HepG2 (cell line): ENCODE measurements around the gene CBLN3. TPM values are rescaled to one million over a fixed set of nuclear protein-coding genes. Genes with fewer than 3 reads are reported as not detected.
A peak's percentile ranks its signal among the peaks of the same experiment; 100 is the strongest.

ENCODE experiments used
- ATRX ChIP-seq: sonication (generic); formaldehyde crosslinking; IDR thresholded peaks from 2 replicates; pipeline ENCODE4 v1.4.0; 2020; ENCODE audit warnings: missing genetic modification reagents, borderline replicate concordance
- CEBPG ChIP-seq: IDR thresholded peaks from 2 replicates; pipeline ENCODE4 v1.6.1; 2016
- FOXK1 ChIP-seq: sonication (generic); formaldehyde crosslinking; IDR thresholded peaks from 2 replicates; pipeline ENCODE4 v1.4.0; 2020; ENCODE audit warnings: low read depth, missing genetic modification reagents, borderline replicate concordance
- GATA4 ChIP-seq: sonication (generic); IDR thresholded peaks from 2 replicates; pipeline ENCODE4 v1.6.1; 2016; ENCODE audit warnings: antibody characterized with exemption, low read depth, borderline replicate concordance
- GFI1 ChIP-seq: sonication (generic); formaldehyde crosslinking; IDR thresholded peaks from 2 replicates; pipeline ENCODE4 v1.5.0; 2020; ENCODE audit warnings: missing genetic modification reagents, mild to moderate bottlenecking, borderline replicate concordance
- HDAC6 ChIP-seq: fragments of 200-600 bp; sonication (generic); IDR thresholded peaks from 2 replicates; pipeline ENCODE4 v1.7.0; 2017; ENCODE audit warnings: mild to moderate bottlenecking, antibody characterized with exemption, low read length, low read depth
- HIVEP1 ChIP-seq: sonication (generic); formaldehyde crosslinking; IDR thresholded peaks from 2 replicates; pipeline ENCODE4 v1.4.0; 2020; ENCODE audit warnings: mild to moderate bottlenecking, missing genetic modification reagents
- JUNB ChIP-seq: sonication (generic); formaldehyde crosslinking; IDR thresholded peaks from 2 replicates; pipeline ENCODE4 v1.8.0; 2022; ENCODE audit warnings: missing genetic modification reagents, mild to moderate bottlenecking, borderline replicate concordance
- NFE2L2 ChIP-seq: fragments of 150-350 bp; IDR thresholded peaks from 2 replicates; pipeline ENCODE4 v1.6.1; 2014; ENCODE audit warnings: low read length
- POLR2AphosphoS2 ChIP-seq: IDR thresholded peaks from 2 replicates; pipeline ENCODE4 v1.6.1; 2011; ENCODE audit warnings: low read depth, low read length, improper control_type of control experiment
- POLR2AphosphoS5 ChIP-seq: IDR thresholded peaks from 2 replicates; pipeline ENCODE4 v1.6.1; 2012; ENCODE audit warnings: low read depth, low read length
- SAP130 ChIP-seq: IDR thresholded peaks from 2 replicates; pipeline ENCODE4 v1.6.1; 2016; ENCODE audit warnings: low read depth
- SOX6 ChIP-seq, 2 experiments: fragments of 450-650 bp in 1 of 2; sonication (generic) in 1 of 2; formaldehyde crosslinking in 1 of 2; IDR thresholded peaks; 2 replicates each; pipeline versions ENCODE4 v1.4.0 to v1.6.1; 2017 to 2020; ENCODE audit warnings: antibody characterized with exemption in 1 of 2, mild to moderate bottlenecking in 1 of 2, missing genetic modification reagents in 1 of 2
- STAT5B ChIP-seq: sonication (generic); formaldehyde crosslinking; IDR thresholded peaks from 2 replicates; pipeline ENCODE4 v1.4.0; 2020; ENCODE audit warnings: missing genetic modification reagents
- STAT6 ChIP-seq: sonication (generic); formaldehyde crosslinking; IDR thresholded peaks from 2 replicates; pipeline ENCODE4 v1.4.0; 2020; ENCODE audit warnings: missing genetic modification reagents, mild to moderate bottlenecking, borderline replicate concordance
- ZFP90 ChIP-seq: sonication (generic); formaldehyde crosslinking; IDR thresholded peaks from 2 replicates; pipeline ENCODE4 v1.8.0; 2022; ENCODE audit warnings: missing genetic modification reagents, mild to moderate bottlenecking, inconsistent platforms, borderline replicate concordance
- ZNF367 ChIP-seq: sonication (generic); formaldehyde crosslinking; IDR thresholded peaks from 2 replicates; pipeline ENCODE4 v1.4.0; 2020; ENCODE audit warnings: missing genetic modification reagents, borderline replicate concordance
- ZNF501 ChIP-seq: sonication (generic); formaldehyde crosslinking; IDR thresholded peaks from 2 replicates; pipeline ENCODE4 v1.5.1; 2020; ENCODE audit warnings: mild to moderate bottlenecking, moderate library complexity, missing genetic modification reagents
- ZNF503 ChIP-seq: sonication (generic); formaldehyde crosslinking; IDR thresholded peaks from 2 replicates; pipeline ENCODE4 v1.4.0; 2020; ENCODE audit warnings: missing genetic modification reagents
- ZNF546 ChIP-seq: sonication (generic); formaldehyde crosslinking; conservative IDR thresholded peaks from 2 replicates; pipeline ENCODE4 v1.8.1; 2023; ENCODE audit warnings: mild to moderate bottlenecking, missing genetic modification reagents
- ZNF703 ChIP-seq: sonication (generic); formaldehyde crosslinking; IDR thresholded peaks from 2 replicates; pipeline ENCODE4 v1.5.1; 2020; ENCODE audit warnings: missing genetic modification reagents, mild to moderate bottlenecking, moderate library complexity, borderline replicate concordance
- ZNF720 ChIP-seq: sonication (generic); formaldehyde crosslinking; IDR thresholded peaks from 2 replicates; pipeline ENCODE4 v1.4.0; 2020; ENCODE audit warnings: missing genetic modification reagents
- ZNF83 ChIP-seq: sonication (generic); formaldehyde crosslinking; IDR thresholded peaks from 2 replicates; pipeline ENCODE4 v1.4.0; 2020; ENCODE audit warnings: missing genetic modification reagents, mild to moderate bottlenecking, borderline replicate concordance
- polyA plus RNA-seq, 8 experiments: library from polyadenylated mRNA; depleted of rRNA in 3 of 8; stranded (reverse) in 7 of 8; unstranded in 1 of 8; fragments of >200 nt; fragmentation: Illumina TruSeq in 4 of 8; extraction: Trizol in 4 of 8; gene quantifications; 2 replicates each; pipeline versions ENCODE4 v1.2.1 to v1.2.3, GENCODE V29; 2011 to 2016; ENCODE audit warnings: low read depth in 4 of 8, missing spikeins in 1 of 8, mixed read lengths in 1 of 8; ENCODE audit not compliant: insufficient read depth in 1 of 8
- total RNA-seq, 5 experiments: library from RNA; depleted of rRNA; stranded (reverse); fragments of >200 nt; fragmentation: Illumina TruSeq; extraction: Trizol; gene quantifications; 2 replicates each; pipeline ENCODE4 v1.2.3, GENCODE V29; 2016; ENCODE audit warnings: low read depth in 1 of 5
- TF ChIP-seq, protein P1 (sequence below): IDR thresholded peaks from 2 replicates; pipeline ENCODE4 v1.6.1; 2012; ENCODE audit warnings: low read depth, low read length, improper control_type of control experiment

The CBLN3 gene
- total and polyA plus RNA-seq, 2 of the 13 experiments (the other 11 are each of a cell fraction or from before 2014, with no cell fraction given) = 0.66 to 0.98 TPM

DNA sequence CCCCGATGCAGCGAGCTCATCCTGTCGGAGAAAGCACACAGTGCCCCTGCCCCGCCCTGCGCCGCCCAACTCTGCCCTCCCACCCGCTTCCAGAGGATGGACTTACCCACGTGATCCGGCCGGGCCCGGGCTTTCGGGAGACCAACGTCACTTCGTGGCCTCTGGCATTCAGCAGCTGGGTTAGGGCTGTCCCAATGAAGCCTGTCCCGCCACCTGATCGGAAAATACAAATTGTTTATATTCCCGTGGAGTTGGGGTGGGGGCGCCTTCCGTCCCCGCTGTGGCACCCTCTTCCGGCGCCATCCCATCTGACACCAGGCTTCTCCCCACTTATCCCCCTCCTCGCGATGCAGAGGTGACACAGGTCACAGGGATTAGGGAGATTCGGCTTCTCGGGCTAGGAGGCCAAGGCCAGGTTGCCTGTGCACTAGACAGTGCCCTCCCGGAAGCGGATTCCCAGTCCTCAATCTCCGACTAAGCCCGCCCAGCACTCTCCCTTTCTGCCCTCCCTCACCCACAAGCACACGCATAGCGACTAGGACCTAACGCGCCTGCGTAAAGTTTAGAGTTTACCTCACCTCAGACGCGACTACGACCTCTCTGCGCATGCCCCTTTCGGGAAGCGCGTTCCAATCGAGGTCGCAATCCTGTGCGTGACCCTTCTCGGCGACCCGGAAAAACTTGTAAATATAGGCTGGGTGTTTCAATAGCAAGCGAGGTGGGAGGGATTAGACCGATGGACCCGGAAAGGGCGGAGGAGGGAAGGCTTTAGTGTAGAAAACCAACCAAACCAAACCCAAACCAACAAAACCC is 13.0 kb upstream of the CBLN3 start, which contains the start of gene SDR39U1 (continued):
- TF ChIP-seq, protein P1, sequence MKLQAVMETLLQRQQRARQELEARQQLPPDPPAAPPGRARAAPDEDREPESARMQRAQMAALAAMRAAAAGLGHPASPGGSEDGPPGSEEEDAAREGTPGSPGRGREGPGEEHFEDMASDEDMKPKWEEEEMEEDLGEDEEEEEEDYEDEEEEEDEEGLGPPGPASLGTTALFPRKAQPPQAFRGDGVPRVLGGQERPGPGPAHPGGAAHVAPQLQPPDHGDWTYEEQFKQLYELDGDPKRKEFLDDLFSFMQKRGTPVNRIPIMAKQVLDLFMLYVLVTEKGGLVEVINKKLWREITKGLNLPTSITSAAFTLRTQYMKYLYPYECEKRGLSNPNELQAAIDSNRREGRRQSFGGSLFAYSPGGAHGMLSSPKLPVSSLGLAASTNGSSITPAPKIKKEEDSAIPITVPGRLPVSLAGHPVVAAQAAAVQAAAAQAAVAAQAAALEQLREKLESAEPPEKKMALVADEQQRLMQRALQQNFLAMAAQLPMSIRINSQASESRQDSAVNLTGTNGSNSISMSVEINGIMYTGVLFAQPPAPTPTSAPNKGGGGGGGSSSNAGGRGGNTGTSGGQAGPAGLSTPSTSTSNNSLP = peak; percentile 80; the same call in 1 of the 2 replicates
- peak; percentile 90 for TF ChIP-seq CEBPG
- peak; percentile 31; the same call in 1 of the 2 replicates for TF ChIP-seq NFE2L2
- peak; percentile 90; the same call in 1 of the 2 replicates for TF ChIP-seq ZNF367
- peak; percentile 97 for TF ChIP-seq HIVEP1
- TF ChIP-seq HDAC6 = no peak
- peak; percentile 100 for TF ChIP-seq ZNF501 (CRISPR knock-in tag)
- TF ChIP-seq ZFP90 (CRISPR knock-in tag) = peak; percentile 98
- TF ChIP-seq ZNF503 (CRISPR knock-in tag) = no peak; the same call in none of the 2 replicates
- no peak for TF ChIP-seq SOX6 (IDR thresholded peaks at IDR 0.05)
- TF ChIP-seq SOX6 (CRISPR knock-in tag; IDR thresholded peaks at IDR 0.05) = peak; percentile 88
- peak; percentile 99 for TF ChIP-seq FOXK1
- TF ChIP-seq GFI1 = peak; percentile 87; the same call in 1 of the 2 replicates
- no peak; the same call in 1 of the 2 replicates for TF ChIP-seq STAT5B
- peak; percentile 97 for TF ChIP-seq POLR2AphosphoS5
- peak; percentile 95 for TF ChIP-seq STAT6 (CRISPR knock-in tag)
- TF ChIP-seq JUNB (CRISPR knock-in tag) = no peak; the same call in 1 of the 2 replicates
- peak; percentile 50; the same call in 1 of the 2 replicates for TF ChIP-seq ZNF83 (CRISPR knock-in tag)
- TF ChIP-seq ZNF546 (CRISPR knock-in tag) = 0 out of 2 replicates have a peak, but pooled peaks have one; percentile 89
- TF ChIP-seq ATRX = peak; percentile 80; the same call in 1 of the 2 replicates
- TF ChIP-seq SAP130 (CRISPR knock-in tag) = peak; percentile 95
- TF ChIP-seq ZNF703 = no peak
- TF ChIP-seq ZNF720 (CRISPR knock-in tag) = peak; percentile 76; the same call in 1 of the 2 replicates
- TF ChIP-seq POLR2AphosphoS2 = 0 out of 2 replicates have a peak, but pooled peaks have one; percentile 81
- peak; percentile 85 for TF ChIP-seq GATA4
